ENCODE results near the gene GULP1.

DNA sequence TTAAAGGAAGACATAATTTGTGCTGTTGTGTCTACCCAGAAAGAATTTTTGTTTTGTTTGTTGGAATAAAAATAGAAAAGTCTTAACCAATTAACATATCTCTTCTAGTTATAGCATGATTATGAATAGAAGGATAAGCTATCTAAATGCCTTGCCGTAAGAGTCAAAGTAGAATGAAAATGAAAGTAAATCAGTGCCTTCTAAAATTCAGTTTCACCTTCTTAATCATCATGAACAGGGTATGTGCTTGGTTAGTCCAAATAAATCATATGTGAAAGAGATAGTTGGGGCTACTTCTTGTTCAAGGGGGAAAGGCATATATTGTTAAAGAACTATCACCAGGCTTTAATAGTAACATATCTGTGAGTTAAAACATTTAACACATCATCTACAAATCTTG lies 91.5 kb downstream of the GULP1 start:
- TF ChIP-seq CTCF (conservative IDR thresholded peaks at IDR 0.05 in 1 of 2, IDR thresholded peaks at IDR 0.05 in 1 of 2; ENCODE audit: extremely low read depth in 1 of 2, insufficient read depth in 1 of 2, low read depth in 1 of 2, low read length in 2 of 2), result no peak
- no peak for TF ChIP-seq EZH2 (IDR thresholded peaks at IDR 0.05; ENCODE audit: borderline replicate concordance, low read length)

Measured in mammary epithelial cell (primary cell).